ENCODE measurements around the gene HNF1A. TPM values are rescaled to one million over a fixed set of nuclear protein-coding genes. Genes with fewer than 3 reads are reported as not detected.

HNF1A gene
- total and polyA plus RNA-seq, 2 of the 13 experiments (the other 11 are each of a cell fraction or from before 2014, with no cell fraction given): 13.4 to 34.7 TPM

- 0 out of 2 replicates have a peak, but pooled peaks have one; percentile 2 for TF ChIP-seq PATZ1 (CRISPR knock-in tag; IDR thresholded peaks at IDR 0.05)
- no peak for TF ChIP-seq RBM39 (IDR thresholded peaks at IDR 0.05; ENCODE audit: low read depth, low read length, poor library complexity, severe bottlenecking)
- no peak for TF ChIP-seq KLF9 (CRISPR knock-in tag; IDR thresholded peaks at IDR 0.05; ENCODE audit: low read depth)
- TF ChIP-seq RFX3 (CRISPR knock-in tag; IDR thresholded peaks at IDR 0.05): no peak
- 0 out of 2 replicates have a peak, but pooled peaks have one; percentile 18 for TF ChIP-seq ZNF205 (CRISPR knock-in tag; IDR thresholded peaks at IDR 0.05)
- TF ChIP-seq ZBTB1 (CRISPR knock-in tag; IDR thresholded peaks at IDR 0.05; ENCODE audit: borderline replicate concordance): no peak
- no peak for TF ChIP-seq PRPF4 (IDR thresholded peaks at IDR 0.05; ENCODE audit: low read depth, low read length, poor library complexity, severe bottlenecking)
- peak; percentile 26; the same call in 1 of the 2 replicates for TF ChIP-seq KAT8 (CRISPR knock-in tag; IDR thresholded peaks at IDR 0.05)
- TF ChIP-seq RELA (CRISPR knock-in tag; IDR thresholded peaks at IDR 0.05): no peak
- no peak for TF ChIP-seq REXO4 (CRISPR knock-in tag; IDR thresholded peaks at IDR 0.05; ENCODE audit: borderline replicate concordance)
- TF ChIP-seq POLR2G (IDR thresholded peaks at IDR 0.05; ENCODE audit: low read depth, low read length): peak; percentile 66; the same call in 1 of the 2 replicates
- 0 out of 2 replicates have a peak, but pooled peaks have one; percentile 51 for TF ChIP-seq SOX13 (IDR thresholded peaks at IDR 0.05)
- peak in 1 of 2 experiments; percentile 94; a peak in 2 of 4 replicates for TF ChIP-seq SOX13 (CRISPR knock-in tag; conservative IDR thresholded peaks at IDR 0.05 in 1 of 2, IDR thresholded peaks at IDR 0.05 in 1 of 2)
- no peak for TF ChIP-seq TARDBP (CRISPR knock-in tag; IDR thresholded peaks at IDR 0.05)
- TF ChIP-seq CREB1 (IDR thresholded peaks at IDR 0.05): no peak
- TF ChIP-seq CREB1 (CRISPR knock-in tag; IDR thresholded peaks at IDR 0.05): no peak; the same call in 1 of the 2 replicates
- TF ChIP-seq RFXAP (CRISPR knock-in tag; IDR thresholded peaks at IDR 0.05; ENCODE audit: borderline replicate concordance): no peak
- TF ChIP-seq ZBED4 (CRISPR knock-in tag; IDR thresholded peaks at IDR 0.05; ENCODE audit: borderline replicate concordance): no peak; the same call in 1 of the 2 replicates
- TF ChIP-seq MAX (IDR thresholded peaks at IDR 0.05): peak; percentile 14; the same call in 1 of the 2 replicates
- TF ChIP-seq, protein P1, sequence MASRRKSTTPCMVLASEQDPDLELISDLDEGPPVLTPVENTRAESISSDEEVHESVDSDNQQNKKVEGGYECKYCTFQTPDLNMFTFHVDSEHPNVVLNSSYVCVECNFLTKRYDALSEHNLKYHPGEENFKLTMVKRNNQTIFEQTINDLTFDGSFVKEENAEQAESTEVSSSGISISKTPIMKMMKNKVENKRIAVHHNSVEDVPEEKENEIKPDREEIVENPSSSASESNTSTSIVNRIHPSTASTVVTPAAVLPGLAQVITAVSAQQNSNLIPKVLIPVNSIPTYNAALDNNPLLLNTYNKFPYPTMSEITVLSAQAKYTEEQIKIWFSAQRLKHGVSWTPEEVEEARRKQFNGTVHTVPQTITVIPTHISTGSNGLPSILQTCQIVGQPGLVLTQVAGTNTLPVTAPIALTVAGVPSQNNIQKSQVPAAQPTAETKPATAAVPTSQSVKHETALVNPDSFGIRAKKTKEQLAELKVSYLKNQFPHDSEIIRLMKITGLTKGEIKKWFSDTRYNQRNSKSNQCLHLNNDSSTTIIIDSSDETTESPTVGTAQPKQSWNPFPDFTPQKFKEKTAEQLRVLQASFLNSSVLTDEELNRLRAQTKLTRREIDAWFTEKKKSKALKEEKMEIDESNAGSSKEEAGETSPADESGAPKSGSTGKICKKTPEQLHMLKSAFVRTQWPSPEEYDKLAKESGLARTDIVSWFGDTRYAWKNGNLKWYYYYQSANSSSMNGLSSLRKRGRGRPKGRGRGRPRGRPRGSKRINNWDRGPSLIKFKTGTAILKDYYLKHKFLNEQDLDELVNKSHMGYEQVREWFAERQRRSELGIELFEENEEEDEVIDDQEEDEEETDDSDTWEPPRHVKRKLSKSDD (CRISPR knock-in tag; IDR thresholded peaks at IDR 0.05; ENCODE audit: low read depth): no peak
- no peak for TF ChIP-seq ZNF572 (CRISPR knock-in tag; IDR thresholded peaks at IDR 0.05)
- TF ChIP-seq KMT2B (CRISPR knock-in tag; IDR thresholded peaks at IDR 0.05): 0 out of 2 replicates have a peak, but pooled peaks have one; percentile 4
- peak; percentile 61; the same call in 1 of the 2 replicates for TF ChIP-seq MIXL1 (CRISPR knock-in tag; IDR thresholded peaks at IDR 0.05)
These were observed 2.5 kb downstream of the HNF1A start (continued) for GRCh38 chr12:120980800-120981368.

Data from HepG2 (cell line).